Superior temporal gyrus (tissue), 1 donor: ENCODE results near the gene SLC9A9.
"Not testable (repeated sequence)": the region's sequence is repeated elsewhere in the genome, so short reads cannot be mapped to it uniquely, and the experiment has no call there.

ENCODE experiments used
- DNase-seq: peaks from one replicate; pipeline ENCODE4 v3.0.0-alpha.2; 2016; ENCODE audit errors: extremely low spot score

The SLC9A9 gene

GRCh38 chr3:143291836-143292447 lies 556.3 kb downstream of the SLC9A9 start:
- DNase-seq, result no peak

- peak; percentile 34 for DNase-seq
These were observed 559.3 kb downstream of the SLC9A9 start for GRCh38 chr3:143288944-143289343.

- DNase-seq, result peak; percentile 58
These were observed 560.9 kb downstream of the SLC9A9 start for GRCh38 chr3:143287403-143287802.

GRCh38 chr3:143286392-143287010 lies 561.8 kb downstream of the SLC9A9 start:
- DNase-seq, result no peak

GRCh38 chr3:143283432-143284128 lies 564.7 kb downstream of the SLC9A9 start:
- DNase-seq, result no peak

- no peak for DNase-seq
These were observed 567.3 kb downstream of the SLC9A9 start for GRCh38 chr3:143280984-143281383.

GRCh38 chr3:143279567-143279966 lies 568.7 kb downstream of the SLC9A9 start:
- DNase-seq, result not testable (repeated sequence)

- DNase-seq, result no peak
These were observed 569.5 kb downstream of the SLC9A9 start for GRCh38 chr3:143278721-143279120.

GRCh38 chr3:143277531-143277930 lies 570.7 kb downstream of the SLC9A9 start:
- DNase-seq, result no peak

GRCh38 chr3:143276592-143276991 lies 571.7 kb downstream of the SLC9A9 start:
- no peak for DNase-seq

- no peak for DNase-seq
These were observed 574.1 kb downstream of the SLC9A9 start for GRCh38 chr3:143273975-143274690.

GRCh38 chr3:143271136-143271535 lies 577.1 kb downstream of the SLC9A9 start:
- DNase-seq, result no peak

GRCh38 chr3:143269741-143270140 lies 578.5 kb downstream of the SLC9A9 start:
- no peak for DNase-seq

GRCh38 chr3:143267989-143268388 lies 580.3 kb downstream of the SLC9A9 start:
- no peak for DNase-seq

- DNase-seq, result no peak
These were observed 581.3 kb downstream of the SLC9A9 start for GRCh38 chr3:143266927-143267326.

GRCh38 chr3:143266511-143266910 lies 581.8 kb downstream of the SLC9A9 start:
- DNase-seq, result no peak

- DNase-seq, result no peak
These were observed 582.7 kb downstream of the SLC9A9 start for GRCh38 chr3:143265501-143266070.

- DNase-seq, result no peak
These were observed 584.3 kb downstream of the SLC9A9 start for GRCh38 chr3:143263852-143264513.

- no peak for DNase-seq
These were observed 586.4 kb downstream of the SLC9A9 start for GRCh38 chr3:143261848-143262247.

GRCh38 chr3:143258692-143259091 lies 589.6 kb downstream of the SLC9A9 start:
- no peak for DNase-seq

GRCh38 chr3:143256416-143256815 lies 591.9 kb downstream of the SLC9A9 start:
- DNase-seq, result no peak

GRCh38 chr3:143255739-143256138 lies 592.5 kb downstream of the SLC9A9 start:
- DNase-seq, result no peak
